Measurements from ENCODE around the gene RBMS3. TPM values are rescaled to one million over a fixed set of nuclear protein-coding genes. Genes with fewer than 3 reads are reported as not detected.
"Not testable (repeated sequence)": the region's sequence is repeated elsewhere in the genome, so short reads cannot be mapped to it uniquely, and the experiment has no call there.

Gene RBMS3
- total and polyA plus RNA-seq, 2 donors (not counting 1 experiment from before 2014, with no cell fraction given), result 26.9 to 68.4 TPM

- Histone ChIP-seq H3K27me3 (ENCODE audit: control insufficient read depth, insufficient read depth, low read length) (no peaks in the 10 kb centered on the region), H3K36me3 (ENCODE audit: control insufficient read depth, insufficient read depth, low read length) (no peaks in the 10 kb centered on the region), H4K20me1 (ENCODE audit: control insufficient read depth, extremely low read depth, insufficient read depth, low read length) (no peaks in the 10 kb centered on the region), H3K27ac (ENCODE audit: insufficient read depth, low read length) (no peak overlapping the region), H3K4me3 (replicated peaks in 1 of 4; ENCODE audit: control extremely low read depth in 1 of 4, insufficient read depth in 1 of 4, low read depth in 3 of 4, low read length in 4 of 4) (no peak overlapping the region), H3K9me3 (ENCODE audit: control insufficient read depth, insufficient read depth, low read depth, low read length) (no peaks in the 10 kb centered on the region), H3K79me2 (ENCODE audit: control insufficient read depth, insufficient read depth, low read length) (no peaks in the 10 kb centered on the region), H2AFZ (ENCODE audit: low read length) (no peak overlapping the region), H3K9ac (ENCODE audit: insufficient read depth, low read length) (no peak overlapping the region), H3K4me2 (ENCODE audit: extremely low read depth, insufficient read depth, low read length) (no peak overlapping the region), H3K4me1 (ENCODE audit: control insufficient read depth, extremely low read depth, insufficient read depth, low read length) (no peaks in the 10 kb centered on the region)
- DNase-seq (ENCODE audit: low read depth in 2 of 2), result no peak
- TF ChIP-seq EZH2 (IDR thresholded peaks at IDR 0.05; ENCODE audit: low read length, missing control alignments) (no peak), CTCF (conservative IDR thresholded peaks at IDR 0.05 in 1 of 2, IDR thresholded peaks at IDR 0.05 in 1 of 2; ENCODE audit: low read depth in 1 of 2, low read length in 2 of 2) (no peak)
Observed at GRCh38 chr3:30048431-30048830, 767.6 kb downstream of the RBMS3 start.

GRCh38 chr3:30050116-30050515 lies 769.2 kb downstream of the RBMS3 start:
- H3K9ac ChIP-seq (ENCODE audit: insufficient read depth, low read length); H4K20me1 ChIP-seq (ENCODE audit: control insufficient read depth, extremely low read depth, insufficient read depth, low read length); H3K36me3 ChIP-seq (ENCODE audit: control insufficient read depth, insufficient read depth, low read length); H3K27ac ChIP-seq (ENCODE audit: insufficient read depth, low read length); H2AFZ ChIP-seq (ENCODE audit: low read length); H3K4me2 ChIP-seq (ENCODE audit: extremely low read depth, insufficient read depth, low read length); H3K27me3 ChIP-seq (ENCODE audit: control insufficient read depth, insufficient read depth, low read length); H3K9me3 ChIP-seq (ENCODE audit: control insufficient read depth, insufficient read depth, low read depth, low read length); H3K4me3 ChIP-seq (replicated peaks in 1 of 4; ENCODE audit: control extremely low read depth in 1 of 4, insufficient read depth in 1 of 4, low read depth in 3 of 4, low read length in 4 of 4); H3K79me2 ChIP-seq (ENCODE audit: control insufficient read depth, insufficient read depth, low read length); DNase-seq (ENCODE audit: low read depth in 2 of 2); H3K4me1 ChIP-seq (ENCODE audit: control insufficient read depth, extremely low read depth, insufficient read depth, low read length): not testable (repeated sequence)

- H3K27me3 ChIP-seq (ENCODE audit: control insufficient read depth, insufficient read depth, low read length), result no peaks in the 10 kb centered on the region
- no peak for DNase-seq (ENCODE audit: low read depth in 2 of 2)
- H3K9ac ChIP-seq (ENCODE audit: insufficient read depth, low read length), result no peak overlapping the region
- no peaks in the 10 kb centered on the region for H3K4me1 ChIP-seq (ENCODE audit: control insufficient read depth, extremely low read depth, insufficient read depth, low read length)
- H3K27ac ChIP-seq (ENCODE audit: insufficient read depth, low read length), result no peak overlapping the region
- no peak for TF ChIP-seq EZH2 (IDR thresholded peaks at IDR 0.05; ENCODE audit: low read length, missing control alignments)
- H3K79me2 ChIP-seq (ENCODE audit: control insufficient read depth, insufficient read depth, low read length), result no peaks in the 10 kb centered on the region
- no peak overlapping the region for H3K4me3 ChIP-seq (replicated peaks in 1 of 4; ENCODE audit: control extremely low read depth in 1 of 4, insufficient read depth in 1 of 4, low read depth in 3 of 4, low read length in 4 of 4)
- H4K20me1 ChIP-seq (ENCODE audit: control insufficient read depth, extremely low read depth, insufficient read depth, low read length), result no peaks in the 10 kb centered on the region
- H3K36me3 ChIP-seq (ENCODE audit: control insufficient read depth, insufficient read depth, low read length), result no peaks in the 10 kb centered on the region
- no peak overlapping the region for H3K4me2 ChIP-seq (ENCODE audit: extremely low read depth, insufficient read depth, low read length)
- H3K9me3 ChIP-seq (ENCODE audit: control insufficient read depth, insufficient read depth, low read depth, low read length), result no peaks in the 10 kb centered on the region
- no peak overlapping the region for H2AFZ ChIP-seq (ENCODE audit: low read length)
Observed at GRCh38 chr3:30059240-30059639, 778.4 kb downstream of the RBMS3 start.
